WI38 (cell line): ENCODE results near the gene ALG5.

Source experiments
- H3K4me3 ChIP-seq: 2 replicates; pipeline ENCODE4 v1.5.1; 2011; ENCODE audit warnings: low read depth, mild to moderate bottlenecking, control low read depth, low read length
- TF ChIP-seq, protein P1 (sequence below): IDR thresholded peaks from 2 replicates; pipeline ENCODE4 v1.5.1; 2012; ENCODE audit warnings: low read depth, mild to moderate bottlenecking, control low read depth, low read length

ALG5 gene

GRCh38 chr13:37009692-37010091, 10.6 kb upstream of the ALG5 start:
- TF ChIP-seq, protein P1, sequence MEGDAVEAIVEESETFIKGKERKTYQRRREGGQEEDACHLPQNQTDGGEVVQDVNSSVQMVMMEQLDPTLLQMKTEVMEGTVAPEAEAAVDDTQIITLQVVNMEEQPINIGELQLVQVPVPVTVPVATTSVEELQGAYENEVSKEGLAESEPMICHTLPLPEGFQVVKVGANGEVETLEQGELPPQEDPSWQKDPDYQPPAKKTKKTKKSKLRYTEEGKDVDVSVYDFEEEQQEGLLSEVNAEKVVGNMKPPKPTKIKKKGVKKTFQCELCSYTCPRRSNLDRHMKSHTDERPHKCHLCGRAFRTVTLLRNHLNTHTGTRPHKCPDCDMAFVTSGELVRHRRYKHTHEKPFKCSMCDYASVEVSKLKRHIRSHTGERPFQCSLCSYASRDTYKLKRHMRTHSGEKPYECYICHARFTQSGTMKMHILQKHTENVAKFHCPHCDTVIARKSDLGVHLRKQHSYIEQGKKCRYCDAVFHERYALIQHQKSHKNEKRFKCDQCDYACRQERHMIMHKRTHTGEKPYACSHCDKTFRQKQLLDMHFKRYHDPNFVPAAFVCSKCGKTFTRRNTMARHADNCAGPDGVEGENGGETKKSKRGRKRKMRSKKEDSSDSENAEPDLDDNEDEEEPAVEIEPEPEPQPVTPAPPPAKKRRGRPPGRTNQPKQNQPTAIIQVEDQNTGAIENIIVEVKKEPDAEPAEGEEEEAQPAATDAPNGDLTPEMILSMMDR: no peak
- no peak overlapping the region for H3K4me3 ChIP-seq

- peak overlapping the region; percentile 100 for H3K4me3 ChIP-seq
- TF ChIP-seq, protein P1: no peak
Observed at GRCh38 chr13:37001921-37002250, 2.7 kb upstream of the ALG5 start.

GRCh38 chr13:36998624-36999041, 507 bp downstream of the ALG5 start:
- TF ChIP-seq, protein P1: 0 out of 2 replicates have a peak, but pooled peaks have one; percentile 5
- H3K4me3 ChIP-seq: peak overlapping the region; percentile 100

GRCh38 chr13:36997716-36998427, 1.3 kb downstream of the ALG5 start:
- peak overlapping the region; percentile 100 for H3K4me3 ChIP-seq
- TF ChIP-seq, protein P1: no peak

DNA sequence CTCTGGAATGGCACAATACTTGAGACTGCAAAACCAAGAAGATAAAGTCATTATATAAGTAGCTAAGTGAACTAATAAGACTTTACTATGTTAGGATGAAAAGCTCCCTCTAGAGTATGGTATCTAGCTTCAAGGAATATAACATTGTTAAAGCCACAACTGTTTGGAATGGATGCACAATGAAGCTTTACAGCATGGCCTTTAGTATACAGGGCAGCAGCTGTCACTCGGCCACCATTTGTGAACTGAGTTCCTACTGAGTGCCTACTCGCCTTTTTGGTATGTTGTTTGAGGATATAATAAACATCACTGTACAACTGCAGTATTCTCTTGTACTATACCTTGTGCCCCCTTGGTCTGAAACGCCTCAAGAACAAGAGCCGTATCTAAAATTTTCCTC, 6.8 kb downstream of the ALG5 start:
- no peak overlapping the region for H3K4me3 ChIP-seq
- TF ChIP-seq, protein P1: no peak

DNA sequence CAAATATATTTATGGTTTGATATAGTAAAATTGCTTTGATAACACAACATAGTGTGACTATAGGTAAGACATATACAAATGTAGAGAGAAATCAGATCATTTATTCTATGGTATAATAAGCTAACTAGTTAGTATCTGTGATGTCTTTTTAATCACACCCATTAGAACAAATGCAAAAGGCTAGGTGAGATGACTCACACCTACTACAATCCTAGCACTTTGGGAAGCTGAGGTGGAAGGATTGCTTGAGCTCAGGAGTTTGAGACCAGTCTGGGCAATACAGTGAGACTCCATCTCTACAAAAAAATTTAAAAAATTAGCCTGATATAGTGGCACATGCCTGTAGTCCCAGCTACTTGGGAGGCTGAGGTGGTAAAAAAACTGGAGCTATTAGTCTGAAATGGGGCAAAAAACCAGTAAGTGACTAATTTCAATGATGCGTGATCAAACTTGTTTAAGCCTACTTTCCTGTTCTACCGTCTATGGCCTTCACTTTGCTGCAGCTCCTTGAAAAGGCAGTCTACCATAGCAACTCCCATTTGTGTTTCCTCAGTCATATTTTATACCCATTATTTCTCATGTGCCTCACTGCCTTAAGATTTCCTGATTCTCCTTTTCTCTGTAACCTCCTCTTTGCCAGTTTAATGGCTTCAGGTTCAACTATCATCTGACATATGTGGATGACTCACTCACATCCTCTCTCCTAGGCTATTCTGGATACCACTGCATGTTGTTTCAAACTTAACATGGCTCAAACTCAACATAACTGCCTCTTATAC, 12.5 kb downstream of the ALG5 start:
- no peak overlapping the region for H3K4me3 ChIP-seq
- TF ChIP-seq, protein P1: no peak

DNA sequence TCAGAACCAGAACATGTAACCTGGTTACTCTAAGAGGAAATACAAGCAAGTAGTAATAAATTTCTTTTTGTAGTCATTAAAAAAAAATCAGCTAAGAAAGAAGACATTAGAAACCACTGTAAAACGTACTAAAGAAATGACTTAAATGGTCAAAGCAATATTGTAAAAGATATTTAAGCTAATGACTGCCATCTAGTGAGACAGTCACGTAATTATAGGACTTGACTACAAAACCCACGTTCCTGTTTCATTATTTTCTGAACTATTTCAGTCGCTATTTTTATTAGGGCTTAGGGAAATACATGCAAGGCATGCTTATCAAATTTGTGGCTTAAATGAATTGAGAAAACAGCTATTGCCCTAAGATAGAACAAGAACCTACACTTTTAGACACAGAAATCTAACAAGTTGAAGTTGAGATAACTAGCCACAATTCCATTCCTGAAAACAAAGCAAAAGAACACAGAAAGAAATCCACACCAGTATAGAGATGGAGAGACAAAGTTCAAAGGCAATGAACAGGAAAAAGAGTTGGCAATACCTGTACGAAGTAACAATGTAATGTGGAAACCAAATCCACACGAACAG, 17.9 kb downstream of the ALG5 start:
- no peak overlapping the region for H3K4me3 ChIP-seq
- TF ChIP-seq, protein P1: no peak
